Upper lobe of left lung (tissue), 6 donors: ENCODE data around the gene IL4. TPM values are rescaled to one million over a fixed set of nuclear protein-coding genes. Genes with fewer than 3 reads are reported as not detected.
A peak's percentile ranks its signal among the peaks of the same experiment; 100 is the strongest.

ENCODE experiments used
- ATAC-seq, 2 donors: fragments of 200-7000 bp; cut with Tn5 transposase; one replicate each; pipeline ENCODE4 v1.9.1; 2022; ENCODE audit warnings: mild to moderate bottlenecking in 2 of 2, moderate library complexity in 2 of 2; ENCODE audit not compliant: low FRiP score in 2 of 2
- DNase-seq, 2 donors: peaks; one replicate each; pipeline ENCODE4 v3.0.0-alpha.2; 2019 to 2020
- H3K27ac ChIP-seq, 4 donors: fragments of 200-600 bp; sonication (generic); one replicate each; pipeline ENCODE4 v1.5.1; 2016 to 2019
- H3K27me3 ChIP-seq, 4 donors: fragments of 200-600 bp; sonication (generic); one replicate each; pipeline ENCODE4 v1.5.1; 2017 to 2019
- H3K36me3 ChIP-seq, 4 donors: fragments of 200-600 bp; sonication (generic); one replicate each; pipeline ENCODE4 v1.5.1; 2016 to 2019
- H3K4me1 ChIP-seq, 4 donors: fragments of 200-600 bp; sonication (generic); one replicate each; pipeline ENCODE4 v1.5.1; 2018 to 2019
- H3K4me3 ChIP-seq, 4 donors: fragments of 200-600 bp; sonication (generic); one replicate each; pipeline ENCODE4 v1.5.1; 2017 to 2019; ENCODE audit warnings: mild to moderate bottlenecking in 2 of 4, moderate library complexity in 1 of 4
- H3K9me3 ChIP-seq, 4 donors: fragments of 200-600 bp; sonication (generic); one replicate each; pipeline ENCODE4 v1.5.1; 2018 to 2019
- EP300 ChIP-seq, 4 donors: sonication (generic); formaldehyde crosslinking; IDR thresholded peaks; one replicate each; pipeline ENCODE4 v1.5.1; 2017; ENCODE audit warnings: antibody characterized with exemption in 4 of 4, control low read depth in 2 of 4
- POLR2A ChIP-seq, 4 donors: fragments of 450-650 bp; IDR thresholded peaks; one replicate each; pipeline ENCODE4 v1.5.1; 2016 to 2017; ENCODE audit warnings: antibody characterized with exemption in 4 of 4, mild to moderate bottlenecking in 2 of 4
- POLR2AphosphoS5 ChIP-seq, 2 donors: sonication (generic); formaldehyde crosslinking; IDR thresholded peaks; one replicate each; pipeline ENCODE4 v1.5.1; 2017; ENCODE audit warnings: antibody characterized with exemption in 2 of 2
- WGBS, 2 donors: methylation state at CpG; one replicate each; pipeline ENCODE4 v1.1.5; 2017 to 2018; 5-methylcytosine and 5-hydroxymethylcytosine counted together
- total RNA-seq, 6 donors: library from RNA; depleted of rRNA in 4 of 6; stranded (reverse); fragments of >200 nt in 4 of 6; gene quantifications; one replicate each; pipeline versions ENCODE4 v1.1.0 to v1.2.1, GENCODE V29; 2016 to 2021
- TF ChIP-seq, protein P1 (sequence below), 6 experiments: fragments of 450-650 bp in 4 of 6; fragments of 200-600 bp in 2 of 6; sonication (generic) in 2 of 6; IDR thresholded peaks; one replicate each; pipeline ENCODE4 v1.5.1; 2016 to 2019; ENCODE audit warnings: antibody characterized with exemption in 6 of 6
- donor health status: DM: no; HTN: no; CAD: no; lungs with moderate emphysema.
- donor health status: DM: no; HTN: yes; CAD: no; lungs with severe emphysema.

Gene IL4
- total RNA-seq, 6 donors from 2014 or later, result not detected

GRCh38 chr5:132648355-132648754 is 25.4 kb upstream of the IL4 start:
- H3K9me3 ChIP-seq, result peaks cover 0 to 12% (median 0%) of the 10 kb centered on the region in 4 donors
- DNase-seq, result no peak
- 89 to 98% methylated on average over 1 of the region's 1 CpG for WGBS, 2 donors
- H3K36me3 ChIP-seq, result peaks cover 0 to 2% (median under 1%) of the 10 kb centered on the region in 4 donors
- no peaks in the 10 kb centered on the region for H3K27me3 ChIP-seq
- H3K4me3 ChIP-seq, result no peak overlapping the region
- H3K4me1 ChIP-seq, result no peaks in the 10 kb centered on the region
- TF ChIP-seq EP300 (IDR thresholded peaks at IDR 0.05) (no peak), POLR2A (IDR thresholded peaks at IDR 0.05) (no peak), POLR2AphosphoS5 (IDR thresholded peaks at IDR 0.05) (no peak)
- TF ChIP-seq, protein P1, sequence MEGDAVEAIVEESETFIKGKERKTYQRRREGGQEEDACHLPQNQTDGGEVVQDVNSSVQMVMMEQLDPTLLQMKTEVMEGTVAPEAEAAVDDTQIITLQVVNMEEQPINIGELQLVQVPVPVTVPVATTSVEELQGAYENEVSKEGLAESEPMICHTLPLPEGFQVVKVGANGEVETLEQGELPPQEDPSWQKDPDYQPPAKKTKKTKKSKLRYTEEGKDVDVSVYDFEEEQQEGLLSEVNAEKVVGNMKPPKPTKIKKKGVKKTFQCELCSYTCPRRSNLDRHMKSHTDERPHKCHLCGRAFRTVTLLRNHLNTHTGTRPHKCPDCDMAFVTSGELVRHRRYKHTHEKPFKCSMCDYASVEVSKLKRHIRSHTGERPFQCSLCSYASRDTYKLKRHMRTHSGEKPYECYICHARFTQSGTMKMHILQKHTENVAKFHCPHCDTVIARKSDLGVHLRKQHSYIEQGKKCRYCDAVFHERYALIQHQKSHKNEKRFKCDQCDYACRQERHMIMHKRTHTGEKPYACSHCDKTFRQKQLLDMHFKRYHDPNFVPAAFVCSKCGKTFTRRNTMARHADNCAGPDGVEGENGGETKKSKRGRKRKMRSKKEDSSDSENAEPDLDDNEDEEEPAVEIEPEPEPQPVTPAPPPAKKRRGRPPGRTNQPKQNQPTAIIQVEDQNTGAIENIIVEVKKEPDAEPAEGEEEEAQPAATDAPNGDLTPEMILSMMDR (IDR thresholded peaks at IDR 0.05), result no peak
- ATAC-seq, result no peak
- no peak overlapping the region for H3K27ac ChIP-seq

DNA sequence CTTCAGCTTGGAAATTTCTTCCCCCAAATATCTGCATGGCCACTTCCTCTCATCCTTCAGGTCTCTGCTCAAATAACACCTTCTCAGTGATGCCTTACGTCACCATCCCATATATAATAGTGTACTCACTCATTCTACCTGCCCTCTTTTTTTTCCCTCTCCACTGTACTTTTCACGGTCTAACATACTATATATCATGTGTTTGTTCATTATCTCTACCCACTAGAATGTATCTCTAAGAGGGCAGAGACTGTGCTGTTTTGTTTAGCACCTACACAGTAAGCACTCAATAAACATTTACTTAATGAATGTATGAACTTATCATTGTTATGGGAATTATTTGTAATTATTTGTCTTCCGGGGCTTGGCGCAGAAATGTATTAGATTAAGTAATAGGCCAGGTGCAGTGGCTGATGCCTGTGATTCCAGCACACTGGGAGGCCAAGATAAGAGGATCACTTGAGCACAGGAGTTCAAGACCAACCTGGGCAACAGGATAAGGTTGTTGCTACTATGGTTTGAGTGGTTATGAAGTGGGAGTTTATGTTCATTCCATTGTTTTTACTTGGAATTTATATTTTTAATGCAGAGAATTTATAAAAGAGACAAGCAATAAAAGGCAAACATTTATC is 21.8 kb upstream of the IL4 start:
- Histone ChIP-seq H3K4me1 (peaks cover 11 to 15% (median 12%) of the 10 kb centered on the region in 4 donors), H3K4me3 (no peak overlapping the region), H3K27me3 (peaks cover 0 to 16% (median 7%) of the 10 kb centered on the region in 4 donors), H3K36me3 (no peaks in the 10 kb centered on the region), H3K9me3 (peaks cover 0 to 12% (median 0%) of the 10 kb centered on the region in 4 donors), H3K27ac (no peak overlapping the region)
- TF ChIP-seq POLR2A (IDR thresholded peaks at IDR 0.05) (no peak), POLR2AphosphoS5 (IDR thresholded peaks at IDR 0.05) (no peak), EP300 (IDR thresholded peaks at IDR 0.05) (no peak)
- TF ChIP-seq, protein P1 (IDR thresholded peaks at IDR 0.05), result no peak
- DNase-seq (no peak), ATAC-seq (no peak)
- 79 to 81% methylated on average over 4 of the region's 4 CpGs for WGBS, 2 donors

- WGBS, 2 donors, result 39 to 45% methylated on average over 7 of the region's 7 CpGs
- no peak overlapping the region for H3K4me3 ChIP-seq
- DNase-seq (no peak), ATAC-seq (no peak)
- H3K36me3 ChIP-seq, result no peaks in the 10 kb centered on the region
- peaks cover 0 to 17% (median 7%) of the 10 kb centered on the region in 4 donors for H3K27me3 ChIP-seq
- no peak overlapping the region for H3K27ac ChIP-seq
- TF ChIP-seq, protein P1 (IDR thresholded peaks at IDR 0.05), result no peak
- no peak for TF ChIP-seq POLR2AphosphoS5 (IDR thresholded peaks at IDR 0.05)
- no peak for TF ChIP-seq EP300 (IDR thresholded peaks at IDR 0.05)
- TF ChIP-seq POLR2A (IDR thresholded peaks at IDR 0.05), result no peak
- peaks cover 0 to under 1% (median 0%) of the 10 kb centered on the region in 4 donors for H3K9me3 ChIP-seq
- H3K4me1 ChIP-seq, result peaks cover 11 to 17% (median 12%) of the 10 kb centered on the region in 4 donors
These were observed 20.1 kb upstream of the IL4 start for GRCh38 chr5:132653716-132654115.

DNA sequence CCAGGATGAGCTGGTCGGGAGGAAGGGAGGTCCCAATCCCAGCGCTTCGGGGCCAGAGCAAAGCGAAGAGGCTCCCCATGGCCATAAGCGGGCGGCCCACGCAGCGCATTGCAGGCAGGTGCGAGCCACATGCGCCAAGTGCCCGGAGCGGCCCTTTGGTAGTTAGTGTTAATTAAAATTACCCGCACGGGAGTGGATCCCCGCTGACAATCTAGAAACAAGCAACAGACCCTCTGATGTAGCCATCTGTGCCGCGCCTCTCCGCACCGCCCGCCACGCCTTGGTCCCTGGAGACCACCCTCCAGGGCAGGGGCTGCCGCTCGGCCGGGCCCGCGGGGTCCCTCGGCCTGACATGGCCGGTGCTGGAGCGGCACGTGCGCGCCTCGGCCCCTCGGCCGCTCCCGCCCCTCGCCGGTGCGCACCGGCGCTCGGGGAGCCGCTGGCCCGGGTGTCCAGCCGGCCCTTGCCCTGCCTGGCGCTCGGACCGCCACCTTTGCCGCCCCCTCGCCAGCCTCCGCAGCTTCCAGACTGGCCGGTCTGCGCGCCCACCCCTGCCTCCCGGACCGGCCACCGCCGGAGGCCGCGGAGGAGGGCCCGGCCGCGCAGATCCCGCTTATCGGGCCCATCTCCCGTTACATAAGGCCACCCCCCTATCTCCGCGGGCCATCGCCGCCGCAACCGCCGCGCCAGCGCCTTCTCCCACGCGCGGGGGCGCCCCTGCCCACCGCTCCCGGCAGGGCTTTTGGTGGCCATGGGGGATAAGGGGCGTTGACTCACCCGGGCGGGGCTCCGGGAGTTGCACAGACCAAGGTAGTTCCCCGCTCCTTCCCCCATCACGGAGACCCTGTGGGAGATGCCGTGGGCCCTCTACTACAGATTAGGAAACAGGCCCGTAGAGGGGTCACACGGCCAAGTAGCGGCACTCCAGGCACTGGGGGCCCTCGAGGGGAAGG is 17.7 kb upstream of the IL4 start:
- peaks cover 0 to 17% (median 7%) of the 10 kb centered on the region in 4 donors for H3K27me3 ChIP-seq
- 20 to 80% methylated on average over 1 to 35 of the region's 92 CpGs for WGBS, 2 donors
- TF ChIP-seq POLR2AphosphoS5 (IDR thresholded peaks at IDR 0.05) (no peak), EP300 (IDR thresholded peaks at IDR 0.05) (no peak), POLR2A (IDR thresholded peaks at IDR 0.05) (no peak)
- TF ChIP-seq, protein P1 (IDR thresholded peaks at IDR 0.05), result no peak

More for the DNA sequence above, 17.7 kb upstream of the IL4 start:
- H3K9me3 ChIP-seq, result no peaks in the 10 kb centered on the region
- ATAC-seq (peak in 1 of 2 donors; percentile 59), DNase-seq (peak in 1 of 2 donors; percentile 88)
- H3K27ac ChIP-seq, result no peak overlapping the region
- H3K4me3 ChIP-seq, result peak overlapping the region in 3 of 4 donors; percentile 34 to 48 (median 47)
- H3K4me1 ChIP-seq, result peaks cover 11 to 17% (median 12%) of the 10 kb centered on the region in 4 donors
- no peaks in the 10 kb centered on the region for H3K36me3 ChIP-seq
